Neuronal stem cell (in vitro differentiated cells): ENCODE measurements around the gene KCNIP2.

ENCODE experiments used
- DNase-seq: peaks from one replicate; pipeline ENCODE4 v3.0.0-alpha.2; 2013; ENCODE audit warnings: low spot score
- H2AFZ ChIP-seq: one replicate; pipeline ENCODE4 v1.6.1; 2013; ENCODE audit warnings: mild to moderate bottlenecking, low read length, inconsistent platforms
- H2AK5ac ChIP-seq: 2 replicates; pipeline ENCODE4 v1.6.1; 2013; ENCODE audit warnings: low read depth, mild to moderate bottlenecking, inconsistent platforms, low read length, moderate library complexity, mixed read lengths
- H2BK120ac ChIP-seq: 2 replicates; pipeline ENCODE4 v1.6.1; 2013; ENCODE audit warnings: low read depth, mild to moderate bottlenecking, inconsistent platforms, low read length, moderate library complexity, mixed read lengths
- H2BK12ac ChIP-seq: one replicate; pipeline ENCODE4 v1.6.1; 2013; ENCODE audit warnings: low read length, inconsistent platforms
- H2BK15ac ChIP-seq: 2 replicates; pipeline ENCODE4 v1.6.1; 2013; ENCODE audit warnings: mild to moderate bottlenecking, low read length, inconsistent platforms, mixed read lengths
- H2BK5ac ChIP-seq: one replicate; pipeline ENCODE4 v1.6.1; 2013; ENCODE audit warnings: inconsistent platforms, mild to moderate bottlenecking, low read length, moderate library complexity
- H3K14ac ChIP-seq: one replicate; pipeline ENCODE4 v1.6.1; 2013; ENCODE audit warnings: low read length, inconsistent platforms
- H3K18ac ChIP-seq: 2 replicates; pipeline ENCODE4 v1.6.1; 2013; ENCODE audit warnings: low read length, inconsistent platforms
- H3K23ac ChIP-seq: 2 replicates; pipeline ENCODE4 v1.6.1; 2013; ENCODE audit warnings: low read depth, mild to moderate bottlenecking, mixed read lengths, low read length, inconsistent platforms; ENCODE audit not compliant: poor library complexity
- H3K27ac ChIP-seq: replicated peaks from 3 replicates; pipeline ENCODE4 v1.5.1; 2013; ENCODE audit warnings: low read length, inconsistent platforms
- H3K27me3 ChIP-seq, 3 experiments: 2 replicates each; pipeline ENCODE4 v1.6.1; 2013; ENCODE audit warnings: low read length in 3 of 3, mild to moderate bottlenecking in 2 of 3, inconsistent platforms in 1 of 3, low read depth in 1 of 3, mixed read lengths in 1 of 3, moderate library complexity in 1 of 3; ENCODE audit not compliant: control insufficient read depth in 3 of 3, insufficient read depth in 3 of 3
- H3K36me3 ChIP-seq, 2 donors: replicated peaks in 1 of 2; 2 replicates each; pipeline ENCODE4 v1.6.1; 2013; ENCODE audit warnings: low read length in 2 of 2; ENCODE audit not compliant: control insufficient read depth in 2 of 2, insufficient read depth in 2 of 2
- H3K4ac ChIP-seq: 2 replicates; pipeline ENCODE4 v1.6.1; 2013; ENCODE audit warnings: inconsistent platforms, mild to moderate bottlenecking, low read length, moderate library complexity
- H3K4me1 ChIP-seq, 2 donors: 1 replicate in 1 of 2; 2 replicates in 1 of 2; pipeline ENCODE4 v1.6.1; 2013; ENCODE audit warnings: low read length in 2 of 2, low read depth in 1 of 2; ENCODE audit not compliant: control insufficient read depth in 2 of 2, insufficient read depth in 1 of 2
- H3K4me2 ChIP-seq: one replicate; pipeline ENCODE4 v1.6.1; 2013; ENCODE audit warnings: mild to moderate bottlenecking, low read length, inconsistent platforms; ENCODE audit not compliant: insufficient read depth, poor library complexity, severe bottlenecking
- H3K4me3 ChIP-seq, 2 donors: 2 replicates each; pipeline ENCODE4 v1.5.1; 2013; ENCODE audit warnings: low read length in 2 of 2, mild to moderate bottlenecking in 2 of 2, inconsistent platforms in 1 of 2, moderate library complexity in 1 of 2
- H3K79me1 ChIP-seq: one replicate; pipeline ENCODE4 v1.6.1; 2013; ENCODE audit warnings: low read depth, mild to moderate bottlenecking, inconsistent platforms, low read length, moderate library complexity
- H3K9ac ChIP-seq: one replicate; pipeline ENCODE4 v1.6.1; 2013; ENCODE audit warnings: mild to moderate bottlenecking, low read depth, low read length, inconsistent platforms; ENCODE audit not compliant: poor library complexity
- H3K9me3 ChIP-seq, 2 donors: replicated peaks in 1 of 2; 2 replicates each; pipeline versions ENCODE3 to v1.6.1; 2013; ENCODE audit warnings: low read length in 2 of 2, mild to moderate bottlenecking in 2 of 2, inconsistent platforms in 1 of 2, low read depth in 1 of 2, mixed read lengths in 1 of 2, moderate library complexity in 1 of 2; ENCODE audit not compliant: control insufficient read depth in 2 of 2, insufficient read depth in 1 of 2
- H4K8ac ChIP-seq: one replicate; pipeline ENCODE4 v1.6.1; 2013; ENCODE audit warnings: low read depth, mild to moderate bottlenecking, inconsistent platforms, low read length, moderate library complexity
- H4K91ac ChIP-seq: one replicate; pipeline ENCODE4 v1.6.1; 2013; ENCODE audit warnings: low read length, low read depth, mild to moderate bottlenecking, inconsistent platforms; ENCODE audit not compliant: poor library complexity
- WGBS, 2 donors: extraction: QIAGEN DNeasy Blood & Tissue Kit; methylation state at CpG; one replicate each; pipeline ENCODE4 v1.1.7; 2013; ENCODE audit warnings: missing lambda C conversion rate in 2 of 2, mixed read lengths in 1 of 2; ENCODE audit not compliant: insufficient read length in 2 of 2, insufficient replicate concordance in 1 of 2; ENCODE audit errors: extremely low coverage in 2 of 2; 5-methylcytosine and 5-hydroxymethylcytosine counted together

The KCNIP2 gene

GRCh38 chr10:101833466-101833865 is 10.1 kb downstream of the KCNIP2 start:
- Histone ChIP-seq H3K14ac (no peak overlapping the region), H3K18ac (no peak overlapping the region), H2BK12ac (no peak overlapping the region), H3K4me3 (peak overlapping the region in 1 of 2 donors; percentile 26), H2BK15ac (no peak overlapping the region), H3K4me2 (no peak overlapping the region), H3K4me1 (peaks cover 14 to 21% of the 10 kb centered on the region in 2 donors), H3K27ac (no peak overlapping the region), H3K36me3 (peaks cover 2% of the 10 kb centered on the region in 2 donors), H3K23ac (no peak overlapping the region), H4K8ac (no peak overlapping the region), H3K4ac (no peak overlapping the region), H2BK120ac (no peak overlapping the region), H2AK5ac (no peak overlapping the region), H3K79me1 (no peaks in the 10 kb centered on the region), H3K9me3 (no peaks in the 10 kb centered on the region), H3K9ac (no peak overlapping the region), H2AFZ (no peak overlapping the region), H2BK5ac (no peak overlapping the region), H3K27me3 (no peaks in the 10 kb centered on the region), H4K91ac (no peak overlapping the region)
- no CpG with 5 or more reads among the region's 1 CpG for WGBS, 2 donors
- no peak for DNase-seq

- Histone ChIP-seq H3K27ac (no peak overlapping the region), H2BK12ac (no peak overlapping the region), H2AFZ (no peak overlapping the region), H3K23ac (no peak overlapping the region), H3K14ac (no peak overlapping the region), H3K9me3 (no peaks in the 10 kb centered on the region), H3K4me2 (no peak overlapping the region), H3K4ac (no peak overlapping the region), H3K9ac (no peak overlapping the region), H2BK15ac (no peak overlapping the region), H3K18ac (no peak overlapping the region), H3K79me1 (no peaks in the 10 kb centered on the region), H2AK5ac (no peak overlapping the region), H3K36me3 (peaks cover 9 to 12% of the 10 kb centered on the region in 2 donors), H4K91ac (no peak overlapping the region), H2BK120ac (no peak overlapping the region), H3K27me3 (no peaks in the 10 kb centered on the region), H2BK5ac (no peak overlapping the region), H4K8ac (no peak overlapping the region), H3K4me1 (peaks cover 14 to 21% of the 10 kb centered on the region in 2 donors), H3K4me3 (no peak overlapping the region)
- no CpG with 5 or more reads among the region's 4 CpGs for whole genome bisulfite sequencing, 2 donors
- no peak for DNase-seq
Measured at GRCh38 chr10:101832325-101832771, 11.3 kb downstream of the KCNIP2 start.

GRCh38 chr10:101831169-101831811 is 12.3 kb downstream of the KCNIP2 start:
- H3K4me3 ChIP-seq = peak overlapping the region in 1 of 2 donors; percentile 83
- peak overlapping the region; percentile 85 for H3K4me2 ChIP-seq
- no peak overlapping the region for H3K4ac ChIP-seq
- no peak overlapping the region for H2BK15ac ChIP-seq
- H4K91ac ChIP-seq = no peak overlapping the region
- no peaks in the 10 kb centered on the region for H3K9me3 ChIP-seq
- no peak overlapping the region for H2BK5ac ChIP-seq
- WGBS, 2 donors = no CpG with 5 or more reads among the region's 9 CpGs
- peak overlapping the region; percentile 97 for H3K18ac ChIP-seq
- no peak for DNase-seq
- peak overlapping the region; percentile 11 for H2AK5ac ChIP-seq
- H3K9ac ChIP-seq = peak overlapping the region; percentile 95
- no peaks in the 10 kb centered on the region for H3K79me1 ChIP-seq
- peaks cover 14 to 21% of the 10 kb centered on the region in 2 donors for H3K4me1 ChIP-seq
- no peaks in the 10 kb centered on the region for H3K27me3 ChIP-seq
- H2BK12ac ChIP-seq = no peak overlapping the region
- H3K27ac ChIP-seq = peak overlapping the region; percentile 66
- H3K14ac ChIP-seq = peak overlapping the region; percentile 1
- no peak overlapping the region for H4K8ac ChIP-seq
- no peak overlapping the region for H2BK120ac ChIP-seq
- H2AFZ ChIP-seq = peak overlapping the region; percentile 36
- H3K36me3 ChIP-seq = peaks cover 9 to 15% of the 10 kb centered on the region in 2 donors
- peak overlapping the region; percentile 96 for H3K23ac ChIP-seq

GRCh38 chr10:101830322-101831168 is 13.1 kb downstream of the KCNIP2 start:
- no peaks in the 10 kb centered on the region for H3K9me3 ChIP-seq
- peak overlapping the region; percentile 27 for H2BK120ac ChIP-seq
- H3K36me3 ChIP-seq = peaks cover 9 to 15% of the 10 kb centered on the region in 2 donors
- H3K79me1 ChIP-seq = no peaks in the 10 kb centered on the region
- no peaks in the 10 kb centered on the region for H3K27me3 ChIP-seq
- DNase-seq = peak; percentile 86
- H3K18ac ChIP-seq = peak overlapping the region; percentile 97
- H3K4ac ChIP-seq = peak overlapping the region; percentile 32
- H2AK5ac ChIP-seq = peak overlapping the region; percentile 9
- no CpG with 5 or more reads among the region's 56 CpGs for WGBS, 2 donors
- H4K8ac ChIP-seq = peak overlapping the region; percentile 77
- H2AFZ ChIP-seq = peak overlapping the region; percentile 36
- H3K4me3 ChIP-seq = peak overlapping the region in 1 of 2 donors; percentile 83
- peak overlapping the region; percentile 96 for H3K23ac ChIP-seq
- peak overlapping the region; percentile 40 for H2BK15ac ChIP-seq
- H4K91ac ChIP-seq = peak overlapping the region; percentile 41
- H3K9ac ChIP-seq = peak overlapping the region; percentile 95
- peak overlapping the region; percentile 98 for H2BK12ac ChIP-seq
- H3K14ac ChIP-seq = peak overlapping the region; percentile 98
- H2BK5ac ChIP-seq = no peak overlapping the region
- H3K4me1 ChIP-seq = peaks cover 11 to 18% of the 10 kb centered on the region in 2 donors
- H3K27ac ChIP-seq = peak overlapping the region; percentile 66
- H3K4me2 ChIP-seq = peak overlapping the region; percentile 85
